ENCODE data around the gene ARHGAP26.

GRCh38 chr5:142881076-142881783 is 111.1 kb downstream of the ARHGAP26 start:
- TF ChIP-seq, protein P1, sequence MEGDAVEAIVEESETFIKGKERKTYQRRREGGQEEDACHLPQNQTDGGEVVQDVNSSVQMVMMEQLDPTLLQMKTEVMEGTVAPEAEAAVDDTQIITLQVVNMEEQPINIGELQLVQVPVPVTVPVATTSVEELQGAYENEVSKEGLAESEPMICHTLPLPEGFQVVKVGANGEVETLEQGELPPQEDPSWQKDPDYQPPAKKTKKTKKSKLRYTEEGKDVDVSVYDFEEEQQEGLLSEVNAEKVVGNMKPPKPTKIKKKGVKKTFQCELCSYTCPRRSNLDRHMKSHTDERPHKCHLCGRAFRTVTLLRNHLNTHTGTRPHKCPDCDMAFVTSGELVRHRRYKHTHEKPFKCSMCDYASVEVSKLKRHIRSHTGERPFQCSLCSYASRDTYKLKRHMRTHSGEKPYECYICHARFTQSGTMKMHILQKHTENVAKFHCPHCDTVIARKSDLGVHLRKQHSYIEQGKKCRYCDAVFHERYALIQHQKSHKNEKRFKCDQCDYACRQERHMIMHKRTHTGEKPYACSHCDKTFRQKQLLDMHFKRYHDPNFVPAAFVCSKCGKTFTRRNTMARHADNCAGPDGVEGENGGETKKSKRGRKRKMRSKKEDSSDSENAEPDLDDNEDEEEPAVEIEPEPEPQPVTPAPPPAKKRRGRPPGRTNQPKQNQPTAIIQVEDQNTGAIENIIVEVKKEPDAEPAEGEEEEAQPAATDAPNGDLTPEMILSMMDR (conservative IDR thresholded peaks at IDR 0.05 in 1 of 2, IDR thresholded peaks at IDR 0.05 in 1 of 2; ENCODE audit: low read depth in 1 of 2, low read length in 2 of 2): no peak
- no peak for TF ChIP-seq EZH2 (IDR thresholded peaks at IDR 0.05; ENCODE audit: low read length, missing control alignments)
